GM23338 (cell line): Measurements from ENCODE around the gene TMED10. TPM values are rescaled to one million over a fixed set of nuclear protein-coding genes. Genes with fewer than 3 reads are reported as not detected.

Experiments
- ATAC-seq: fragments of 200-7000 bp; cut with Tn5 transposase; 3 replicates; pipeline ENCODE4 v1.9.1; 2020
- DNase-seq: peaks from one replicate; pipeline ENCODE4 v3.0.0-alpha.2; 2015; ENCODE audit warnings: low spot score
- H2AFZ ChIP-seq: fragments of 200-600 bp; sonication (generic); 2 replicates; pipeline ENCODE4 v1.8.0; 2016; ENCODE audit warnings: antibody characterized with exemption, mild to moderate bottlenecking, moderate library complexity
- H3F3A ChIP-seq: fragments of 200-600 bp; sonication (generic); replicated peaks from 2 replicates; pipeline ENCODE4 v1.8.0; 2017; ENCODE audit warnings: antibody characterized with exemption, mixed run types, low read depth
- H3K27ac ChIP-seq: fragments of 200-600 bp; sonication (generic); 2 replicates; pipeline ENCODE4 v1.6.1; 2016; ENCODE audit warnings: low read depth
- H3K27me3 ChIP-seq: fragments of 200-600 bp; sonication (generic); 2 replicates; pipeline ENCODE4 v1.8.0; 2016; ENCODE audit warnings: mild to moderate bottlenecking, mixed run types, moderate library complexity; ENCODE audit not compliant: insufficient read depth
- H3K36me3 ChIP-seq: fragments of 200-600 bp; sonication (generic); 2 replicates; pipeline ENCODE4 v1.8.0; 2016; ENCODE audit warnings: mild to moderate bottlenecking; ENCODE audit not compliant: insufficient read depth
- H3K4me1 ChIP-seq: fragments of 200-600 bp; sonication (generic); 2 replicates; pipeline ENCODE4 v1.8.0; 2016; ENCODE audit warnings: mild to moderate bottlenecking, moderate library complexity; ENCODE audit not compliant: insufficient read depth
- H3K4me2 ChIP-seq: fragments of 200-600 bp; sonication (generic); 2 replicates; pipeline ENCODE4 v1.7.1; 2017; ENCODE audit warnings: mixed run types
- H3K4me3 ChIP-seq: fragments of 200-600 bp; sonication (generic); 2 replicates; pipeline ENCODE4 v1.6.1; 2016; ENCODE audit warnings: mixed run types
- H3K79me2 ChIP-seq: fragments of 200-600 bp; sonication (generic); replicated peaks from 2 replicates; pipeline ENCODE4 v1.8.0; 2017; ENCODE audit warnings: mild to moderate bottlenecking; ENCODE audit not compliant: insufficient read depth
- H3K9me2 ChIP-seq: fragments of 200-600 bp; sonication (generic); 2 replicates; pipeline ENCODE4 v1.8.0; 2017; ENCODE audit not compliant: insufficient read depth
- H4K20me1 ChIP-seq: fragments of 200-600 bp; sonication (generic); replicated peaks from 2 replicates; pipeline ENCODE4 v1.8.0; 2017; ENCODE audit warnings: mild to moderate bottlenecking; ENCODE audit not compliant: insufficient read depth
- H3K27ac Mint-ChIP-seq: 2 replicates; pipeline ENCODE4 v1.8.0; 2020; ENCODE audit warnings: inconsistent platforms, mild to moderate bottlenecking, moderate library complexity, mixed read lengths
- H3K27me3 Mint-ChIP-seq: 3 replicates; pipeline ENCODE4 v1.8.0; 2022; ENCODE audit warnings: low read depth, mild to moderate bottlenecking, moderate library complexity, mixed read lengths, inconsistent platforms; ENCODE audit not compliant: insufficient read depth, poor library complexity
- H3K36me3 Mint-ChIP-seq: 3 replicates; pipeline ENCODE4 v1.8.0; 2021; ENCODE audit warnings: low read depth, mild to moderate bottlenecking, inconsistent platforms, moderate library complexity, mixed read lengths
- H3K4me1 Mint-ChIP-seq: 3 replicates; pipeline ENCODE4 v1.8.0; 2020; ENCODE audit warnings: mild to moderate bottlenecking, inconsistent platforms, mixed read lengths
- H3K4me3 Mint-ChIP-seq: 3 replicates; pipeline ENCODE4 v1.8.0; 2021; ENCODE audit warnings: moderate library complexity, mild to moderate bottlenecking, inconsistent platforms, mixed read lengths
- H3K9me3 Mint-ChIP-seq: 3 replicates; pipeline ENCODE4 v1.8.0; 2020; ENCODE audit warnings: moderate library complexity, mild to moderate bottlenecking, inconsistent platforms, mixed read lengths
- CREB1 ChIP-seq: fragments of 250-450 bp; sonication (Bioruptor Pico); IDR thresholded peaks from 2 replicates; pipeline ENCODE4 v1.5.0; 2020; ENCODE audit warnings: low read depth, mild to moderate bottlenecking, moderate library complexity
- EZH2 ChIP-seq: fragments of 200-600 bp; sonication (generic); IDR thresholded peaks from one replicate; pipeline ENCODE4 v1.8.0; 2017; ENCODE audit warnings: antibody characterized with exemption, mild to moderate bottlenecking, low read depth; ENCODE audit not compliant: unreplicated experiment
- EZH2phosphoT487 ChIP-seq: fragments of 200-600 bp; sonication (generic); IDR thresholded peaks from one replicate; pipeline ENCODE4 v1.8.1; 2018; ENCODE audit warnings: antibody characterized with exemption; ENCODE audit not compliant: unreplicated experiment
- JUNB ChIP-seq: IDR thresholded peaks from one replicate; pipeline ENCODE4 v1.6.1; 2016; ENCODE audit warnings: antibody characterized with exemption; ENCODE audit not compliant: unreplicated experiment
- NANOG ChIP-seq: IDR thresholded peaks from 2 replicates; pipeline ENCODE4 v1.6.1; 2016; ENCODE audit warnings: antibody characterized with exemption, borderline replicate concordance
- POLR2AphosphoS5 ChIP-seq: IDR thresholded peaks from 2 replicates; pipeline ENCODE4 v1.6.1; 2016; ENCODE audit warnings: antibody characterized with exemption, low read depth
- STAT1 ChIP-seq: IDR thresholded peaks from one replicate; pipeline ENCODE4 v1.6.1; 2016; ENCODE audit warnings: antibody characterized with exemption; ENCODE audit not compliant: unreplicated experiment
- ZNF114 ChIP-seq: fragments of 250-450 bp; sonication (Bioruptor Pico); IDR thresholded peaks from 2 replicates; pipeline ENCODE4 v1.5.0; 2020; ENCODE audit warnings: mild to moderate bottlenecking, moderate library complexity
- ZNF331 ChIP-seq: fragments of 250-450 bp; sonication (Bioruptor Pico); IDR thresholded peaks from 2 replicates; pipeline ENCODE4 v1.5.0; 2020; ENCODE audit warnings: low read depth, mild to moderate bottlenecking, moderate library complexity
- polyA plus RNA-seq: library from polyadenylated mRNA; unstranded; fragments of >200 nt; fragmentation: Nextera tagmentation; extraction: Ambion mirVana; gene quantifications from 2 replicates; pipeline ENCODE4 v1.2.1, GENCODE V29; 2016
- total RNA-seq: library from RNA; depleted of rRNA; stranded (reverse); fragments of >200 nt; shearing (Covaris generic); gene quantifications from 2 replicates; pipeline ENCODE4 v1.2.3, GENCODE V29; 2014
- TF ChIP-seq, protein P1 (sequence below): IDR thresholded peaks from 2 replicates; pipeline ENCODE4 v1.6.1; 2016; ENCODE audit warnings: antibody characterized with exemption
- TF ChIP-seq, protein P2 (sequence below), 2 experiments: fragments of 200-600 bp in 1 of 2; sonication (generic) in 1 of 2; conservative IDR thresholded peaks; 2 replicates each; pipeline versions ENCODE4 v1.5.1 to v1.6.1; 2016 to 2017; ENCODE audit warnings: antibody characterized with exemption in 2 of 2, low read depth in 2 of 2, mild to moderate bottlenecking in 2 of 2, moderate library complexity in 1 of 2
- TF ChIP-seq, protein P3 (sequence below): fragments of 250-450 bp; sonication (Bioruptor Pico); IDR thresholded peaks from 2 replicates; pipeline ENCODE4 v1.5.0; 2020; ENCODE audit warnings: mild to moderate bottlenecking, moderate library complexity
- TF ChIP-seq, protein P4 (sequence below): IDR thresholded peaks from one replicate; pipeline ENCODE4 v1.6.1; 2018; ENCODE audit warnings: antibody characterized with exemption; ENCODE audit not compliant: unreplicated experiment

TMED10 gene
- total and polyA plus RNA-seq, 2 experiments from 2014 or later, result 180 to 196 TPM

DNA sequence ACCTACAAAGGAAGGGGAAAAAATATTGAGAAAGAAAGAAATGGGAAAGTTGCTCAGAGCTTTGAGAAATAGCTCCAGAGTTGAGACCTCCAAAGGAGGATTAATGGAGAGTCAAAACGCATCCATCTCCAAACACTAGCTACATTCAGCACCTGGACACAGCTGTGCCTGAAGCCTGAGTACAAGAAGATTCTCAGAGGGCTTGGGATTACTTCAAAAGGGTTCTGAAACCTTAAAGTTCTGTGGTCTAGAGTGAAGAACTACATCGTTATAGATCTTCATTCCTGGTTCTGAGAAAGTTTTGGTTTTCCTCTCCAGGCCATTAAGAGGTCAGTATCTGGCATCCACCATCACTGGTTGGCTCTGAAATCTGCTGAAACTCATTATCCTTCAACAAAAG, 10.5 kb upstream of the TMED10 start:
- no peak for ATAC-seq
- no peak overlapping the region for H3K27ac ChIP-seq
- Mint-ChIP-seq H3K27me3 (peaks cover 15% of the 10 kb centered on the region), H3K36me3 (no peaks in the 10 kb centered on the region), H3K4me3 (no peak overlapping the region), H3K4me1 (no peaks in the 10 kb centered on the region), H3K9me3 (no peaks in the 10 kb centered on the region), H3K27ac (no peak overlapping the region)
- TF ChIP-seq NANOG (no peak), STAT1 (no peak), POLR2AphosphoS5 (no peak), CREB1 (CRISPR knock-in tag) (no peak), ZNF331 (CRISPR knock-in tag) (no peak), EZH2phosphoT487 (no peak), EZH2 (no peak), JUNB (no peak), ZNF114 (CRISPR knock-in tag) (no peak)
- TF ChIP-seq, protein P1, sequence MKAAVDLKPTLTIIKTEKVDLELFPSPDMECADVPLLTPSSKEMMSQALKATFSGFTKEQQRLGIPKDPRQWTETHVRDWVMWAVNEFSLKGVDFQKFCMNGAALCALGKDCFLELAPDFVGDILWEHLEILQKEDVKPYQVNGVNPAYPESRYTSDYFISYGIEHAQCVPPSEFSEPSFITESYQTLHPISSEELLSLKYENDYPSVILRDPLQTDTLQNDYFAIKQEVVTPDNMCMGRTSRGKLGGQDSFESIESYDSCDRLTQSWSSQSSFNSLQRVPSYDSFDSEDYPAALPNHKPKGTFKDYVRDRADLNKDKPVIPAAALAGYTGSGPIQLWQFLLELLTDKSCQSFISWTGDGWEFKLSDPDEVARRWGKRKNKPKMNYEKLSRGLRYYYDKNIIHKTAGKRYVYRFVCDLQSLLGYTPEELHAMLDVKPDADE, result no peak
- TF ChIP-seq, protein P2, sequence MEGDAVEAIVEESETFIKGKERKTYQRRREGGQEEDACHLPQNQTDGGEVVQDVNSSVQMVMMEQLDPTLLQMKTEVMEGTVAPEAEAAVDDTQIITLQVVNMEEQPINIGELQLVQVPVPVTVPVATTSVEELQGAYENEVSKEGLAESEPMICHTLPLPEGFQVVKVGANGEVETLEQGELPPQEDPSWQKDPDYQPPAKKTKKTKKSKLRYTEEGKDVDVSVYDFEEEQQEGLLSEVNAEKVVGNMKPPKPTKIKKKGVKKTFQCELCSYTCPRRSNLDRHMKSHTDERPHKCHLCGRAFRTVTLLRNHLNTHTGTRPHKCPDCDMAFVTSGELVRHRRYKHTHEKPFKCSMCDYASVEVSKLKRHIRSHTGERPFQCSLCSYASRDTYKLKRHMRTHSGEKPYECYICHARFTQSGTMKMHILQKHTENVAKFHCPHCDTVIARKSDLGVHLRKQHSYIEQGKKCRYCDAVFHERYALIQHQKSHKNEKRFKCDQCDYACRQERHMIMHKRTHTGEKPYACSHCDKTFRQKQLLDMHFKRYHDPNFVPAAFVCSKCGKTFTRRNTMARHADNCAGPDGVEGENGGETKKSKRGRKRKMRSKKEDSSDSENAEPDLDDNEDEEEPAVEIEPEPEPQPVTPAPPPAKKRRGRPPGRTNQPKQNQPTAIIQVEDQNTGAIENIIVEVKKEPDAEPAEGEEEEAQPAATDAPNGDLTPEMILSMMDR (conservative IDR thresholded peaks at IDR 0.05; ENCODE audit: low read depth in 2 of 2), result no peak
- TF ChIP-seq, protein P3, sequence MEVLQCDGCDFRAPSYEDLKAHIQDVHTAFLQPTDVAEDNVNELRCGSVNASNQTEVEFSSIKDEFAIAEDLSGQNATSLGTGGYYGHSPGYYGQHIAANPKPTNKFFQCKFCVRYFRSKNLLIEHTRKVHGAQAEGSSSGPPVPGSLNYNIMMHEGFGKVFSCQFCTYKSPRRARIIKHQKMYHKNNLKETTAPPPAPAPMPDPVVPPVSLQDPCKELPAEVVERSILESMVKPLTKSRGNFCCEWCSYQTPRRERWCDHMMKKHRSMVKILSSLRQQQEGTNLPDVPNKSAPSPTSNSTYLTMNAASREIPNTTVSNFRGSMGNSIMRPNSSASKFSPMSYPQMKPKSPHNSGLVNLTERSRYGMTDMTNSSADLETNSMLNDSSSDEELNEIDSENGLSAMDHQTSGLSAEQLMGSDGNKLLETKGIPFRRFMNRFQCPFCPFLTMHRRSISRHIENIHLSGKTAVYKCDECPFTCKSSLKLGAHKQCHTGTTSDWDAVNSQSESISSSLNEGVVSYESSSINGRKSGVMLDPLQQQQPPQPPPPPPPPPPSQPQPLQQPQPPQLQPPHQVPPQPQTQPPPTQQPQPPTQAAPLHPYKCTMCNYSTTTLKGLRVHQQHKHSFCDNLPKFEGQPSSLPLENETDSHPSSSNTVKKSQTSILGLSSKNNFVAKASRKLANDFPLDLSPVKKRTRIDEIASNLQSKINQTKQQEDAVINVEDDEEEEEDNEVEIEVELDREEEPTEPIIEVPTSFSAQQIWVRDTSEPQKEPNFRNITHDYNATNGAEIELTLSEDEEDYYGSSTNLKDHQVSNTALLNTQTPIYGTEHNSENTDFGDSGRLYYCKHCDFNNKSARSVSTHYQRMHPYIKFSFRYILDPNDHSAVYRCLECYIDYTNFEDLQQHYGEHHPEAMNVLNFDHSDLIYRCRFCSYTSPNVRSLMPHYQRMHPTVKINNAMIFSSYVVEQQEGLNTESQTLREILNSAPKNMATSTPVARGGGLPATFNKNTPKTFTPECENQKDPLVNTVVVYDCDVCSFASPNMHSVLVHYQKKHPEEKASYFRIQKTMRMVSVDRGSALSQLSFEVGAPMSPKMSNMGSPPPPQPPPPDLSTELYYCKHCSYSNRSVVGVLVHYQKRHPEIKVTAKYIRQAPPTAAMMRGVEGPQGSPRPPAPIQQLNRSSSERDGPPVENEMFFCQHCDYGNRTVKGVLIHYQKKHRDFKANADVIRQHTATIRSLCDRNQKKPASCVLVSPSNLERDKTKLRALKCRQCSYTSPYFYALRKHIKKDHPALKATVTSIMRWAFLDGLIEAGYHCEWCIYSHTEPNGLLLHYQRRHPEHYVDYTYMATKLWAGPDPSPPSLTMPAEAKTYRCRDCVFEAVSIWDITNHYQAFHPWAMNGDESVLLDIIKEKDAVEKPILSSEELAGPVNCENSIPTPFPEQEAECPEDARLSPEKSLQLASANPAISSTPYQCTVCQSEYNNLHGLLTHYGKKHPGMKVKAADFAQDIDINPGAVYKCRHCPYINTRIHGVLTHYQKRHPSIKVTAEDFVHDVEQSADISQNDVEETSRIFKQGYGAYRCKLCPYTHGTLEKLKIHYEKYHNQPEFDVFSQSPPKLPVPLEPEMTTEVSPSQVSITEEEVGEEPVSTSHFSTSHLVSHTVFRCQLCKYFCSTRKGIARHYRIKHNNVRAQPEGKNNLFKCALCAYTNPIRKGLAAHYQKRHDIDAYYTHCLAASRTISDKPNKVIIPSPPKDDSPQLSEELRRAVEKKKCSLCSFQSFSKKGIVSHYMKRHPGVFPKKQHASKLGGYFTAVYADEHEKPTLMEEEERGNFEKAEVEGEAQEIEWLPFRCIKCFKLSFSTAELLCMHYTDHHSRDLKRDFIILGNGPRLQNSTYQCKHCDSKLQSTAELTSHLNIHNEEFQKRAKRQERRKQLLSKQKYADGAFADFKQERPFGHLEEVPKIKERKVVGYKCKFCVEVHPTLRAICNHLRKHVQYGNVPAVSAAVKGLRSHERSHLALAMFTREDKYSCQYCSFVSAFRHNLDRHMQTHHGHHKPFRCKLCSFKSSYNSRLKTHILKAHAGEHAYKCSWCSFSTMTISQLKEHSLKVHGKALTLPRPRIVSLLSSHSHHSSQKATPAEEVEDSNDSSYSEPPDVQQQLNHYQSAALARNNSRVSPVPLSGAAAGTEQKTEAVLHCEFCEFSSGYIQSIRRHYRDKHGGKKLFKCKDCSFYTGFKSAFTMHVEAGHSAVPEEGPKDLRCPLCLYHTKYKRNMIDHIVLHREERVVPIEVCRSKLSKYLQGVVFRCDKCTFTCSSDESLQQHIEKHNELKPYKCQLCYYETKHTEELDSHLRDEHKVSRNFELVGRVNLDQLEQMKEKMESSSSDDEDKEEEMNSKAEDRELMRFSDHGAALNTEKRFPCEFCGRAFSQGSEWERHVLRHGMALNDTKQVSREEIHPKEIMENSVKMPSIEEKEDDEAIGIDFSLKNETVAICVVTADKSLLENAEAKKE (CRISPR knock-in tag), result no peak
- TF ChIP-seq, protein P4, sequence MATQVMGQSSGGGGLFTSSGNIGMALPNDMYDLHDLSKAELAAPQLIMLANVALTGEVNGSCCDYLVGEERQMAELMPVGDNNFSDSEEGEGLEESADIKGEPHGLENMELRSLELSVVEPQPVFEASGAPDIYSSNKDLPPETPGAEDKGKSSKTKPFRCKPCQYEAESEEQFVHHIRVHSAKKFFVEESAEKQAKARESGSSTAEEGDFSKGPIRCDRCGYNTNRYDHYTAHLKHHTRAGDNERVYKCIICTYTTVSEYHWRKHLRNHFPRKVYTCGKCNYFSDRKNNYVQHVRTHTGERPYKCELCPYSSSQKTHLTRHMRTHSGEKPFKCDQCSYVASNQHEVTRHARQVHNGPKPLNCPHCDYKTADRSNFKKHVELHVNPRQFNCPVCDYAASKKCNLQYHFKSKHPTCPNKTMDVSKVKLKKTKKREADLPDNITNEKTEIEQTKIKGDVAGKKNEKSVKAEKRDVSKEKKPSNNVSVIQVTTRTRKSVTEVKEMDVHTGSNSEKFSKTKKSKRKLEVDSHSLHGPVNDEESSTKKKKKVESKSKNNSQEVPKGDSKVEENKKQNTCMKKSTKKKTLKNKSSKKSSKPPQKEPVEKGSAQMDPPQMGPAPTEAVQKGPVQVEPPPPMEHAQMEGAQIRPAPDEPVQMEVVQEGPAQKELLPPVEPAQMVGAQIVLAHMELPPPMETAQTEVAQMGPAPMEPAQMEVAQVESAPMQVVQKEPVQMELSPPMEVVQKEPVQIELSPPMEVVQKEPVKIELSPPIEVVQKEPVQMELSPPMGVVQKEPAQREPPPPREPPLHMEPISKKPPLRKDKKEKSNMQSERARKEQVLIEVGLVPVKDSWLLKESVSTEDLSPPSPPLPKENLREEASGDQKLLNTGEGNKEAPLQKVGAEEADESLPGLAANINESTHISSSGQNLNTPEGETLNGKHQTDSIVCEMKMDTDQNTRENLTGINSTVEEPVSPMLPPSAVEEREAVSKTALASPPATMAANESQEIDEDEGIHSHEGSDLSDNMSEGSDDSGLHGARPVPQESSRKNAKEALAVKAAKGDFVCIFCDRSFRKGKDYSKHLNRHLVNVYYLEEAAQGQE, result no peak
- no peaks in the 10 kb centered on the region; the same call in 1 of the 2 replicates for H3K4me1 ChIP-seq
- no peaks in the 10 kb centered on the region for H3K36me3 ChIP-seq
- H3K79me2 ChIP-seq, result no peaks in the 10 kb centered on the region
- DNase-seq, result no peak
- no peak overlapping the region for H3K4me2 ChIP-seq
- no peak overlapping the region for H2AFZ ChIP-seq
- H3K4me3 ChIP-seq, result no peak overlapping the region
- H3K27me3 ChIP-seq, result no peaks in the 10 kb centered on the region
- no peaks in the 10 kb centered on the region for H4K20me1 ChIP-seq
- H3K9me2 ChIP-seq, result no peaks in the 10 kb centered on the region
- H3F3A ChIP-seq, result no peaks in the 10 kb centered on the region
